ENCODE measurements around the gene S100A10.

Gene S100A10

GRCh38 chr1:152020849-152021248 is 27.2 kb upstream of the S100A10 start:
- Histone ChIP-seq H3K4me1 (ENCODE audit: insufficient read depth, low read length) (no peaks in the 10 kb centered on the region), H3K79me2 (ENCODE audit: insufficient read depth, low read length) (no peaks in the 10 kb centered on the region), H3K9ac (ENCODE audit: low read depth, low read length) (no peak overlapping the region), H3K4me3 (ENCODE audit: low read depth in 1 of 2, low read length in 2 of 2) (no peak overlapping the region), H2AFZ (ENCODE audit: low read depth, low read length) (no peak overlapping the region), H3K36me3 (ENCODE audit: insufficient read depth, low read length) (no peaks in the 10 kb centered on the region), H3K4me2 (ENCODE audit: insufficient read depth, low read length) (no peak overlapping the region), H4K20me1 (ENCODE audit: insufficient read depth, low read length) (no peaks in the 10 kb centered on the region), H3K27ac (ENCODE audit: low read length) (no peak overlapping the region), H3K9me3 (ENCODE audit: insufficient read depth, low read length, severe bottlenecking) (no peaks in the 10 kb centered on the region), H3K27me3 (ENCODE audit: insufficient read depth, low read length, poor library complexity) (no peaks in the 10 kb centered on the region)
- TF ChIP-seq CTCF (IDR thresholded peaks at IDR 0.05; ENCODE audit: borderline replicate concordance, extremely low read depth, low read length, poor library complexity, severe bottlenecking): no peak
- no peak for TF ChIP-seq EZH2 (IDR thresholded peaks at IDR 0.05; ENCODE audit: borderline replicate concordance, low read depth, low read length, severe bottlenecking)
- DNase-seq (no peak), ATAC-seq (ENCODE audit: insufficient read depth, low read depth) (no peak)

- Histone ChIP-seq H3K36me3 (ENCODE audit: insufficient read depth, low read length) (no peaks in the 10 kb centered on the region), H3K9me3 (ENCODE audit: insufficient read depth, low read length, severe bottlenecking) (no peaks in the 10 kb centered on the region), H3K4me1 (ENCODE audit: insufficient read depth, low read length) (peaks cover 2% of the 10 kb centered on the region; the same call in 1 of the 2 replicates), H3K27ac (ENCODE audit: low read length) (no peak overlapping the region), H3K27me3 (ENCODE audit: insufficient read depth, low read length, poor library complexity) (no peaks in the 10 kb centered on the region), H4K20me1 (ENCODE audit: insufficient read depth, low read length) (no peaks in the 10 kb centered on the region), H3K79me2 (ENCODE audit: insufficient read depth, low read length) (no peaks in the 10 kb centered on the region), H3K9ac (ENCODE audit: low read depth, low read length) (no peak overlapping the region), H2AFZ (ENCODE audit: low read depth, low read length) (no peak overlapping the region), H3K4me3 (ENCODE audit: low read depth in 1 of 2, low read length in 2 of 2) (no peak overlapping the region), H3K4me2 (ENCODE audit: insufficient read depth, low read length) (no peak overlapping the region)
- ATAC-seq (ENCODE audit: insufficient read depth, low read depth) (no peak), DNase-seq (no peak)
- TF ChIP-seq EZH2 (IDR thresholded peaks at IDR 0.05; ENCODE audit: borderline replicate concordance, low read depth, low read length, severe bottlenecking): no peak
- no peak for TF ChIP-seq CTCF (IDR thresholded peaks at IDR 0.05; ENCODE audit: borderline replicate concordance, extremely low read depth, low read length, poor library complexity, severe bottlenecking)
Measured at GRCh38 chr1:152018537-152018936, 24.9 kb upstream of the S100A10 start.

- Histone ChIP-seq H3K79me2 (ENCODE audit: insufficient read depth, low read length) (no peaks in the 10 kb centered on the region), H3K4me3 (ENCODE audit: low read depth in 1 of 2, low read length in 2 of 2) (no peak overlapping the region), H3K27ac (ENCODE audit: low read length) (no peak overlapping the region), H3K27me3 (ENCODE audit: insufficient read depth, low read length, poor library complexity) (no peaks in the 10 kb centered on the region), H4K20me1 (ENCODE audit: insufficient read depth, low read length) (no peaks in the 10 kb centered on the region), H3K4me1 (ENCODE audit: insufficient read depth, low read length) (peaks cover 2% of the 10 kb centered on the region; the same call in 1 of the 2 replicates), H3K9me3 (ENCODE audit: insufficient read depth, low read length, severe bottlenecking) (no peaks in the 10 kb centered on the region), H2AFZ (ENCODE audit: low read depth, low read length) (no peak overlapping the region), H3K9ac (ENCODE audit: low read depth, low read length) (no peak overlapping the region), H3K4me2 (ENCODE audit: insufficient read depth, low read length) (no peak overlapping the region), H3K36me3 (ENCODE audit: insufficient read depth, low read length) (no peaks in the 10 kb centered on the region)
- TF ChIP-seq EZH2 (IDR thresholded peaks at IDR 0.05; ENCODE audit: borderline replicate concordance, low read depth, low read length, severe bottlenecking): no peak
- no peak for TF ChIP-seq CTCF (IDR thresholded peaks at IDR 0.05; ENCODE audit: borderline replicate concordance, extremely low read depth, low read length, poor library complexity, severe bottlenecking)
- ATAC-seq (ENCODE audit: insufficient read depth, low read depth): no peak
- DNase-seq: no peak
Measured at GRCh38 chr1:152015766-152016165, 22.1 kb upstream of the S100A10 start.

GRCh38 chr1:152014943-152015342 is 21.3 kb upstream of the S100A10 start:
- H3K4me3 ChIP-seq (ENCODE audit: low read depth in 1 of 2, low read length in 2 of 2): no peak overlapping the region
- peaks cover 2% of the 10 kb centered on the region; the same call in 1 of the 2 replicates for H3K4me1 ChIP-seq (ENCODE audit: insufficient read depth, low read length)
- DNase-seq (no peak), ATAC-seq (ENCODE audit: insufficient read depth, low read depth) (no peak)
- no peak overlapping the region for H2AFZ ChIP-seq (ENCODE audit: low read depth, low read length)
- H3K4me2 ChIP-seq (ENCODE audit: insufficient read depth, low read length): no peak overlapping the region
- no peaks in the 10 kb centered on the region for H3K27me3 ChIP-seq (ENCODE audit: insufficient read depth, low read length, poor library complexity)
- no peaks in the 10 kb centered on the region for H4K20me1 ChIP-seq (ENCODE audit: insufficient read depth, low read length)
- no peaks in the 10 kb centered on the region for H3K79me2 ChIP-seq (ENCODE audit: insufficient read depth, low read length)
- no peak overlapping the region for H3K27ac ChIP-seq (ENCODE audit: low read length)
- H3K9ac ChIP-seq (ENCODE audit: low read depth, low read length): no peak overlapping the region
- no peaks in the 10 kb centered on the region for H3K9me3 ChIP-seq (ENCODE audit: insufficient read depth, low read length, severe bottlenecking)
- TF ChIP-seq EZH2 (IDR thresholded peaks at IDR 0.05; ENCODE audit: borderline replicate concordance, low read depth, low read length, severe bottlenecking) (no peak), CTCF (IDR thresholded peaks at IDR 0.05; ENCODE audit: borderline replicate concordance, extremely low read depth, low read length, poor library complexity, severe bottlenecking) (no peak)
- H3K36me3 ChIP-seq (ENCODE audit: insufficient read depth, low read length): no peaks in the 10 kb centered on the region
